ENCODE measurements around the gene EPB41. TPM values are rescaled to one million over a fixed set of nuclear protein-coding genes. Genes with fewer than 3 reads are reported as not detected.

The EPB41 gene
- total and polyA plus RNA-seq, 2 donors from 2014 or later = 9.9 to 38.8 TPM

DNA sequence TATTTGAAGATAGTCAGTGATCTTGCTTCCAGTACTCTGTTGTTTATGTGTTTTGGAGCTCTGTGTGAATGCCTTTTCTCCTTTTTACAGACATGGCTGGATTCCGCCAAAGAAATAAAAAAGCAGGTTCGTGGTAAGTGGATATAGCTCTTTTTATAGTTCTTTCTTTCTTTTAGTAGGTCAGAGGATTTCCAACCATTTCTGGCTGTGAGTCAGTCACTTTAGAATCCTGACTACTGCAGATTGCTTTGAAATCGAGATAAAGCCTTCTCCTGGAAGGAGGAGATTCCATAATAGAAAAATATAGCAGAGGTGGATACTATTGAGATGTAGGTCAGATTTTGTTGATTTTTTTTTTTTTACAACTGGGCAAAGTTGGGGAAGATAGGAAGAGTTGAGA lies 97.4 kb downstream of the EPB41 start:
- Histone ChIP-seq H3K27ac (ENCODE audit: low read depth in 2 of 2, low read length in 2 of 2) (no peak overlapping the region), H3K9ac (ENCODE audit: low read length in 3 of 3) (no peak overlapping the region), H3K4me3 (ENCODE audit: low read length in 3 of 3) (no peak overlapping the region), H3K27me3 (ENCODE audit: control insufficient read depth, insufficient read depth, low read length) (no peaks in the 10 kb centered on the region), H3K4me1 (ENCODE audit: control insufficient read depth in 2 of 3, insufficient read depth in 2 of 3, low read depth in 1 of 3, low read length in 3 of 3) (no peaks in the 10 kb centered on the region), H3K36me3 (ENCODE audit: control insufficient read depth in 2 of 3, insufficient read depth in 3 of 3, low read length in 3 of 3) (no peaks in the 10 kb centered on the region), H3K9me3 (ENCODE audit: control insufficient read depth in 2 of 3, insufficient read depth in 1 of 3, low read length in 3 of 3) (no peaks in the 10 kb centered on the region)
- DNase-seq (no peak), FAIRE-seq (no peak)
- TF ChIP-seq, protein P1, sequence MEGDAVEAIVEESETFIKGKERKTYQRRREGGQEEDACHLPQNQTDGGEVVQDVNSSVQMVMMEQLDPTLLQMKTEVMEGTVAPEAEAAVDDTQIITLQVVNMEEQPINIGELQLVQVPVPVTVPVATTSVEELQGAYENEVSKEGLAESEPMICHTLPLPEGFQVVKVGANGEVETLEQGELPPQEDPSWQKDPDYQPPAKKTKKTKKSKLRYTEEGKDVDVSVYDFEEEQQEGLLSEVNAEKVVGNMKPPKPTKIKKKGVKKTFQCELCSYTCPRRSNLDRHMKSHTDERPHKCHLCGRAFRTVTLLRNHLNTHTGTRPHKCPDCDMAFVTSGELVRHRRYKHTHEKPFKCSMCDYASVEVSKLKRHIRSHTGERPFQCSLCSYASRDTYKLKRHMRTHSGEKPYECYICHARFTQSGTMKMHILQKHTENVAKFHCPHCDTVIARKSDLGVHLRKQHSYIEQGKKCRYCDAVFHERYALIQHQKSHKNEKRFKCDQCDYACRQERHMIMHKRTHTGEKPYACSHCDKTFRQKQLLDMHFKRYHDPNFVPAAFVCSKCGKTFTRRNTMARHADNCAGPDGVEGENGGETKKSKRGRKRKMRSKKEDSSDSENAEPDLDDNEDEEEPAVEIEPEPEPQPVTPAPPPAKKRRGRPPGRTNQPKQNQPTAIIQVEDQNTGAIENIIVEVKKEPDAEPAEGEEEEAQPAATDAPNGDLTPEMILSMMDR (IDR thresholded peaks at IDR 0.05; ENCODE audit: borderline replicate concordance, extremely low read depth, insufficient read depth) = no peak
- intact Hi-C loops (cut with DNase I) = no loop called here

DNA sequence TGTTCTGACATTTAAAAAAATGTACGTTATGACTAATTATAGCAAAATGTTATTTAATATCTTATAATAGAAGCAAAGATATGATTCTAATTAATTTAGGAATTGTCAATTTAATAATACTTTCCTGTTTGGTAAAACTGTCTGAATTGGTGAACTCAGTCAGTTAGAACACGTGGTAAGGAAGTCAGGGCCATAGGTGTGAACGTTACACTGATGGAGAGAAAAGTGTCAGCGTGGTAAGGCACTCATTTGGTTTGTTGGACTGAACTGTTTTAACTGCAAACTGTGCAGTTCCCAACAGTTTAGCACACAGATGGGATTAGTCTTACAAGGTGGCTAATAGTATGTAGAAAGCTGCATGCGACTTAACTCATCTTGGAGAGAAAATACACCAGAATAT lies 102.9 kb downstream of the EPB41 start:
- Histone ChIP-seq H3K36me3 (ENCODE audit: control insufficient read depth in 2 of 3, insufficient read depth in 3 of 3, low read length in 3 of 3) (no peaks in the 10 kb centered on the region), H3K27me3 (ENCODE audit: control insufficient read depth, insufficient read depth, low read length) (no peaks in the 10 kb centered on the region), H3K4me1 (ENCODE audit: control insufficient read depth in 2 of 3, insufficient read depth in 2 of 3, low read depth in 1 of 3, low read length in 3 of 3) (no peaks in the 10 kb centered on the region), H3K4me3 (ENCODE audit: low read length in 3 of 3) (no peak overlapping the region), H3K9ac (ENCODE audit: low read length in 3 of 3) (no peak overlapping the region), H3K9me3 (ENCODE audit: control insufficient read depth in 2 of 3, insufficient read depth in 1 of 3, low read length in 3 of 3) (no peaks in the 10 kb centered on the region), H3K27ac (ENCODE audit: low read depth in 2 of 2, low read length in 2 of 2) (no peak overlapping the region)
- DNase-seq (no peak), FAIRE-seq (no peak)
- TF ChIP-seq, protein P1 (IDR thresholded peaks at IDR 0.05; ENCODE audit: borderline replicate concordance, extremely low read depth, insufficient read depth) = no peak
- intact Hi-C loops (cut with DNase I) = no loop called here

DNA sequence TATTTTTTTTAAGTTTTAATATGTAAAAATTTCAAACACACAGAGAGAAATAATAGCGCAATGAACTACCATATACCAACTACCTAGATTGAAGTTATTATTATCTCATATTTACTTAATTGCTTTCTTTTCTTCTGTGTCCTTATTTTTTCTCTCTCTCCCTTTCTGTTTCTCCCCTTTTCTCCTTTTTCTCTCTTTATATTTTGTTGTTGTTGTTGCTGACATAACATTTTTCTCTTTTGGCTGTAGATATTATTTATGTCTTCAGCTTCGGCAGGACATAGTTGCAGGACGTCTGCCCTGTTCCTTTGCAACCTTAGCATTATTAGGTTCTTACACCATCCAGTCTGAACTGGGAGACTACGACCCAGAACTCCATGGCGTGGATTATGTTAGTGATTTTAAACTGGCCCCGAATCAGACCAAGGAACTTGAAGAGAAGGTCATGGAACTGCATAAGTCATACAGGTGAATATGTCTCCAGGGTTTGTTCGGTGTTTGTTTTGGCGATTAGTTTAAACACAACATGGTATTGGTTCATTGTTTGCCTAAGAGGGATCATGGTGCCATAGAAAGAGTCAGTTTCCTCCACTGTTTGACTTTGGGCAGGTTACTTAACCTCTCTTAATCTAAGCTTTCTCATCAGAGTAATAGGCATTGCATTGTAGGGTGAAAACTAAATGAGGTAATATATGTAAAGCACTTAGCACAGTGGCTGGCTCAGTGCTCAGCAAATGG lies 103.8 kb downstream of the EPB41 start:
- no peak for DNase-seq
- Histone ChIP-seq H3K9ac (ENCODE audit: low read length in 3 of 3) (no peak overlapping the region), H3K27ac (ENCODE audit: low read depth in 2 of 2, low read length in 2 of 2) (no peak overlapping the region), H3K4me3 (ENCODE audit: low read length in 3 of 3) (no peak overlapping the region), H3K4me1 (ENCODE audit: control insufficient read depth in 2 of 3, insufficient read depth in 2 of 3, low read depth in 1 of 3, low read length in 3 of 3) (no peaks in the 10 kb centered on the region), H3K9me3 (ENCODE audit: control insufficient read depth in 2 of 3, insufficient read depth in 1 of 3, low read length in 3 of 3) (no peaks in the 10 kb centered on the region), H3K27me3 (ENCODE audit: control insufficient read depth, insufficient read depth, low read length) (no peaks in the 10 kb centered on the region), H3K36me3 (ENCODE audit: control insufficient read depth in 2 of 3, insufficient read depth in 3 of 3, low read length in 3 of 3) (no peaks in the 10 kb centered on the region)
- FAIRE-seq = no peak
- TF ChIP-seq, protein P1 (IDR thresholded peaks at IDR 0.05; ENCODE audit: borderline replicate concordance, extremely low read depth, insufficient read depth) = no peak
- intact Hi-C loops (cut with DNase I) = no loop called here

DNA sequence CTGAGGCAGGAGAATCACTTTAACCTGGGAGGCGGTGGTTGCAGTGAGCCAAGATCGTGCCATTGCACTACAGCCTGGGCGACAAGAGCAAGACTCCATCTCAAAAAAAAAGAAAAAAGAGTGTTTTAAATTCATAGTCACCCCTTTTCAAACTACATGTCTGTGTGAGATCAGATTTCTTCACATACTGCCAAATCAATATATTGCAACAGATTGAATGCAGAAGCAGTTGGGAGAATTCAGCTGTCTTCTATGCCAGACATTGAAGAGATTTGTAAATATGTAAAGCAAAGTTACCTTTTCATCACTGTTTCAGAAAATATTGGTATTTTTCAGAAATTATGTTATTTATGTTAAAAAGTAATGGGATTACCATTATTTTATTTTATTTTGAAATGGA lies 108.3 kb downstream of the EPB41 start:
- FAIRE-seq = no peak
- intact Hi-C loops (cut with DNase I) = no loop called here

More for the DNA sequence above, 108.3 kb downstream of the EPB41 start:
- no peak for DNase-seq
- no peak overlapping the region for H3K4me3 ChIP-seq (ENCODE audit: low read length in 3 of 3)
- no peaks in the 10 kb centered on the region for H3K27me3 ChIP-seq (ENCODE audit: control insufficient read depth, insufficient read depth, low read length)
- no peaks in the 10 kb centered on the region for H3K4me1 ChIP-seq (ENCODE audit: control insufficient read depth in 2 of 3, insufficient read depth in 2 of 3, low read depth in 1 of 3, low read length in 3 of 3)
- H3K9ac ChIP-seq (ENCODE audit: low read length in 3 of 3) = no peak overlapping the region
- no peaks in the 10 kb centered on the region for H3K36me3 ChIP-seq (ENCODE audit: control insufficient read depth in 2 of 3, insufficient read depth in 3 of 3, low read length in 3 of 3)
- TF ChIP-seq, protein P1 (IDR thresholded peaks at IDR 0.05; ENCODE audit: borderline replicate concordance, extremely low read depth, insufficient read depth) = no peak
- no peak overlapping the region for H3K27ac ChIP-seq (ENCODE audit: low read depth in 2 of 2, low read length in 2 of 2)
- no peaks in the 10 kb centered on the region for H3K9me3 ChIP-seq (ENCODE audit: control insufficient read depth in 2 of 3, insufficient read depth in 1 of 3, low read length in 3 of 3)
